SK-N-SH (cell line): ENCODE results near the gene ITFG2.

Experiments
- CTCF ChIP-seq: fragments of 200-600 bp; sonication (generic); IDR thresholded peaks from 2 replicates; pipeline ENCODE4 v1.6.1; 2017; ENCODE audit warnings: antibody characterized with exemption, mild to moderate bottlenecking, moderate library complexity
- ELF1 ChIP-seq: IDR thresholded peaks from 2 replicates; pipeline ENCODE4 v1.4.0; 2012
- EZH2phosphoT487 ChIP-seq: fragments of 200-600 bp; sonication (generic); IDR thresholded peaks from 2 replicates; pipeline ENCODE4 v1.6.1; 2017; ENCODE audit warnings: low read depth, mixed run types, mild to moderate bottlenecking, antibody characterized with exemption, moderate library complexity, borderline replicate concordance
- GABPA ChIP-seq: IDR thresholded peaks from 2 replicates; pipeline ENCODE4 v1.4.0; 2012; ENCODE audit warnings: low read depth, mild to moderate bottlenecking
- JUND ChIP-seq: IDR thresholded peaks from 2 replicates; pipeline ENCODE4 v1.4.0; 2012
- NRF1 ChIP-seq: IDR thresholded peaks from 2 replicates; pipeline ENCODE4 v1.6.1; 2012; ENCODE audit warnings: low read depth, mild to moderate bottlenecking, low read length
- POLR2AphosphoS5 ChIP-seq: IDR thresholded peaks from 2 replicates; pipeline ENCODE4 v1.6.1; 2012; ENCODE audit warnings: low read depth, low read length
- RAD21 ChIP-seq: IDR thresholded peaks from 2 replicates; pipeline ENCODE4 v1.6.1; 2012; ENCODE audit warnings: mild to moderate bottlenecking, low read length
- RFX5 ChIP-seq: IDR thresholded peaks from 2 replicates; pipeline ENCODE4 v1.6.1; 2012; ENCODE audit warnings: mild to moderate bottlenecking, improper control_type of control experiment, low read length
- SIN3A ChIP-seq: IDR thresholded peaks from 2 replicates; pipeline ENCODE4 v1.6.1; 2012; ENCODE audit warnings: low read depth, mild to moderate bottlenecking, low read length, moderate library complexity, borderline replicate concordance
- SMC3 ChIP-seq: IDR thresholded peaks from 2 replicates; pipeline ENCODE4 v1.6.1; 2012; ENCODE audit warnings: low read depth, low read length, improper control_type of control experiment
- TEAD4 ChIP-seq: IDR thresholded peaks from 2 replicates; pipeline ENCODE4 v1.4.0; 2012; ENCODE audit warnings: mild to moderate bottlenecking, borderline replicate concordance; ENCODE audit not compliant: insufficient read depth
- ZBTB33 ChIP-seq: IDR thresholded peaks from 2 replicates; pipeline ENCODE4 v1.4.0; 2012; ENCODE audit warnings: low read depth, borderline replicate concordance
- TF ChIP-seq, protein P1 (sequence below): fragments of 150-350 bp; IDR thresholded peaks from 2 replicates; pipeline ENCODE4 v1.6.1; 2017; ENCODE audit warnings: antibody characterized with exemption, low read length, low read depth, borderline replicate concordance

- TF ChIP-seq CTCF (no peak), POLR2AphosphoS5 (no peak), TEAD4 (no peak), ZBTB33 (no peak), NRF1 (no peak), SIN3A (no peak), RAD21 (no peak), JUND (no peak), SMC3 (no peak), ELF1 (no peak), GABPA (no peak), EZH2phosphoT487 (no peak), RFX5 (no peak)
- TF ChIP-seq, protein P1, sequence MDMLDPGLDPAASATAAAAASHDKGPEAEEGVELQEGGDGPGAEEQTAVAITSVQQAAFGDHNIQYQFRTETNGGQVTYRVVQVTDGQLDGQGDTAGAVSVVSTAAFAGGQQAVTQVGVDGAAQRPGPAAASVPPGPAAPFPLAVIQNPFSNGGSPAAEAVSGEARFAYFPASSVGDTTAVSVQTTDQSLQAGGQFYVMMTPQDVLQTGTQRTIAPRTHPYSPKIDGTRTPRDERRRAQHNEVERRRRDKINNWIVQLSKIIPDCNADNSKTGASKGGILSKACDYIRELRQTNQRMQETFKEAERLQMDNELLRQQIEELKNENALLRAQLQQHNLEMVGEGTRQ: no peak
Observed at GRCh38 chr12:2806700-2807099, 5.8 kb upstream of the ITFG2 start.
